Measurements from ENCODE around the gene HS3ST5.

HS3ST5 gene

DNA sequence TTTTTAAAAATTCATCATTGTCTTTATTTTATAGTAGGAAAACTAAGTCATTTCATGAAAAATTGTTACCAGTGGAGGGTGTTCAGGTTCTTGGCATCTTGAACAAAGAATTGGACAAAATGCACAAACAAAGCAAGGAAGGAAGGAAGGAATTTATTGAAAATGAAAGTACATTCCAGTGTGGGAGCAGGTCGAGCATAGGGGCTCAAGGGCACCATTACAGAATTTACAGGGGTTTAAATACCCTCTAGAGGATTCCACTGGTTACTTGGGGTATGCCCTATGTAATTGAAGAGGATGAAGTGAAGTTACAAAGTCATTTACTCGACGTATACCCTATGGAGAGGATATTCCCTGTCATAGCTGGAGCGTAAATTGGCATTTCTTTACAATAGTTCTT lies 334.5 kb downstream of the HS3ST5 start:
- no peak overlapping the region for H3K4me3 ChIP-seq (ENCODE audit: low read depth, low read length)

DNA sequence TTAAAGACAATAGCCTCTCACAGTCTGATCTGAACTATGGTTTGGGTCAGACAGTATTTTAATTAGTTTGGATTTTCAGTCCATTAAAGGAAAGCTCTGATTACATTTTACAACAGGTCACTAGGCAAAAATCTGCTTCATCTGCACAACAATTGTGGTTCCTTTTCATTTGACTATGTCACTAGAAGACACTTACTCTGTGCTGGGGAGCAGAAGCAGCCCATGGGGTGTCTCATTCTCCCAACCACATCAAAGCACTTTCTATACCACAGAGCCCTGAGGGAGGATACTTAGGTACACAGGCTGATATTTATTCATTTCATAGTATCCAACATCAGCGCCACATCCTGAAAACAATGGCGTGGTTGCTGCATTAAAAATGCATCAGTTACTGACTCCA lies 335.3 kb downstream of the HS3ST5 start:
- H3K4me3 ChIP-seq (ENCODE audit: low read depth, low read length), result no peak overlapping the region
